Thoracic aorta (tissue), 2 donors: Measurements from ENCODE around the gene KLHL13. TPM values are rescaled to one million over a fixed set of nuclear protein-coding genes. Genes with fewer than 3 reads are reported as not detected.
"Not testable (repeated sequence)": the region's sequence is repeated elsewhere in the genome, so short reads cannot be mapped to it uniquely, and the experiment has no call there.

Source experiments
- ATAC-seq: fragments of 150-250 bp; one replicate; pipeline ENCODE4 v1.8.0; 2017; ENCODE audit warnings: low read depth; ENCODE audit not compliant: insufficient number of reproducible peaks, low FRiP score
- DNase-seq: peaks from one replicate; pipeline ENCODE4 v3.0.0-alpha.2; 2020; ENCODE audit warnings: low spot score
- H3K27ac ChIP-seq, 2 donors: fragments of 200-600 bp; sonication (generic); 1 replicate in 1 of 2; 2 replicates in 1 of 2; pipeline ENCODE4 v1.5.1; 2016; ENCODE audit warnings: mild to moderate bottlenecking in 2 of 2, moderate library complexity in 2 of 2
- H3K27me3 ChIP-seq: fragments of 200-600 bp; sonication (generic); replicated peaks from 2 replicates; pipeline ENCODE4 v1.6.0; 2016; ENCODE audit warnings: mild to moderate bottlenecking; ENCODE audit not compliant: insufficient read depth
- H3K36me3 ChIP-seq: fragments of 200-600 bp; sonication (generic); one replicate; pipeline ENCODE4 v1.5.1; 2016
- H3K4me1 ChIP-seq, 2 donors: fragments of 200-600 bp; sonication (generic); 1 replicate in 1 of 2; 2 replicates in 1 of 2; pipeline versions ENCODE4 v1.5.1 to v1.6.0; 2016; ENCODE audit warnings: low read depth in 2 of 2, mild to moderate bottlenecking in 1 of 2; ENCODE audit not compliant: control insufficient read depth in 1 of 2
- H3K4me3 ChIP-seq: fragments of 200-600 bp; sonication (generic); 2 replicates; pipeline ENCODE4 v1.5.1; 2016; ENCODE audit warnings: mild to moderate bottlenecking
- H3K9me3 ChIP-seq: fragments of 200-600 bp; sonication (generic); 2 replicates; pipeline ENCODE4 v1.5.1; 2016
- CTCF ChIP-seq: fragments of 200-600 bp; sonication (generic); IDR thresholded peaks from one replicate; pipeline ENCODE4 v1.5.1; 2019; ENCODE audit warnings: antibody characterized with exemption
- total RNA-seq, 2 donors: library from RNA; depleted of rRNA; stranded (reverse); fragments of >200 nt; gene quantifications; one replicate each; pipeline versions ENCODE4 v1.1.0 to v1.2.3, GENCODE V29; 2016

KLHL13 gene
- total RNA-seq, 2 donors from 2014 or later = 1.4 to 9.7 TPM

- ATAC-seq (no peak), DNase-seq (no peak)
- H3K27ac ChIP-seq = no peak overlapping the region
- no peaks in the 10 kb centered on the region for H3K9me3 ChIP-seq
- H3K4me1 ChIP-seq = no peaks in the 10 kb centered on the region
- H3K27me3 ChIP-seq = no peaks in the 10 kb centered on the region
- H3K4me3 ChIP-seq = no peak overlapping the region
- TF ChIP-seq CTCF = no peak
- H3K36me3 ChIP-seq = no peaks in the 10 kb centered on the region
Measured at GRCh38 chrX:118016422-118016821, 100.2 kb downstream of the KLHL13 start.

- H3K4me1 ChIP-seq, H3K27me3 ChIP-seq, H3K36me3 ChIP-seq, H3K27ac ChIP-seq, ATAC-seq, DNase-seq, H3K4me3 ChIP-seq, H3K9me3 ChIP-seq: not testable (repeated sequence)
Measured at GRCh38 chrX:118002417-118002816, 114.2 kb downstream of the KLHL13 start.

- Histone ChIP-seq H3K4me3 (no peak overlapping the region), H3K4me1 (no peaks in the 10 kb centered on the region), H3K9me3 (no peaks in the 10 kb centered on the region), H3K27me3 (no peaks in the 10 kb centered on the region), H3K36me3 (no peaks in the 10 kb centered on the region), H3K27ac (no peak overlapping the region)
- ATAC-seq = no peak
- TF ChIP-seq CTCF = no peak
- DNase-seq = no peak
Measured at GRCh38 chrX:118000518-118000917, 116.1 kb downstream of the KLHL13 start.

- Histone ChIP-seq H3K27me3 (no peaks in the 10 kb centered on the region), H3K36me3 (no peaks in the 10 kb centered on the region), H3K9me3 (no peaks in the 10 kb centered on the region), H3K4me1 (no peaks in the 10 kb centered on the region), H3K27ac (no peak overlapping the region), H3K4me3 (no peak overlapping the region)
- no peak for TF ChIP-seq CTCF
- ATAC-seq = no peak
- DNase-seq = no peak
Measured at GRCh38 chrX:117998171-117998570, 118.4 kb downstream of the KLHL13 start.

GRCh38 chrX:117996918-117997480 lies 119.6 kb downstream of the KLHL13 start:
- TF ChIP-seq CTCF = no peak
- no peaks in the 10 kb centered on the region for H3K4me1 ChIP-seq
- H3K27me3 ChIP-seq = no peaks in the 10 kb centered on the region
- no peak overlapping the region for H3K4me3 ChIP-seq
- H3K36me3 ChIP-seq = no peaks in the 10 kb centered on the region
- H3K27ac ChIP-seq = no peak overlapping the region
- ATAC-seq (no peak), DNase-seq (no peak)
- no peaks in the 10 kb centered on the region for H3K9me3 ChIP-seq

- no peak overlapping the region for H3K27ac ChIP-seq
- H3K36me3 ChIP-seq = no peaks in the 10 kb centered on the region
- no peaks in the 10 kb centered on the region for H3K9me3 ChIP-seq
- no peaks in the 10 kb centered on the region for H3K27me3 ChIP-seq
- no peak for DNase-seq
- no peaks in the 10 kb centered on the region for H3K4me1 ChIP-seq
- no peak for TF ChIP-seq CTCF
- no peak for ATAC-seq
- no peak overlapping the region for H3K4me3 ChIP-seq
Measured at GRCh38 chrX:117996408-117996807, 120.2 kb downstream of the KLHL13 start.
